Measurements from ENCODE around the gene RGS19. TPM values are rescaled to one million over a fixed set of nuclear protein-coding genes. Genes with fewer than 3 reads are reported as not detected.
"Not testable (repeated sequence)": the region's sequence is repeated elsewhere in the genome, so short reads cannot be mapped to it uniquely, and the experiment has no call there.

The RGS19 gene
- total RNA-seq, 2 experiments from 2014 or later = 119 to 122 TPM

GRCh38 chr20:64095455-64095854 lies 16.1 kb upstream of the RGS19 start:
- H3K27ac Mint-ChIP-seq = no peak overlapping the region

DNA sequence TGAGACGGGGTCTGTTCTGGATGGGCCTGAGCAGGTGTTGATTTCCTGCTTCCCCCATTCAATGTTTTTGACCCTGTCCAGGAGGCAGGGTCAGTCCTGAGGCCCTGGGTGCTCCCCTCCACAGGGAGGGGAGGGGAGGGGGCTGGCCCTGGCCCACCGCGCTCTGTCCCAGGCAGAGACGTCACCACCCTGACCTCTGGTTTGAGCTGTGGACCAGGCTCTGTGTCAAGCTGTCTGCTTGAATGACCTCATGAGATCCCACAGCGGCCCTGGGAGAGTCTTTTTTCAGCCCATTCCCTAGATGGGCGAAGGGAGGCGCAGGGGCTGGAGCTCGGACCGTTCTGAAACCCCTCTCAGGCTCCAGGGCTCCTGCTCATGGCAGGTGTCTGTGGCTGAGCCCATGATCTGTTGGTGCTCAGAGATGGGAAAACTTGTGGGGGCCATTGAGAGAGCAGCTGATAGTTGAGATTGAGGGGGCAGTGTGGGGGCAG lies 13.7 kb upstream of the RGS19 start:
- Mint-ChIP-seq H3K4me3 (no peak overlapping the region), H3K27me3 (no peaks in the 10 kb centered on the region), H3K36me3 (ENCODE audit: low read depth) (no peaks in the 10 kb centered on the region), H3K4me1 (peaks cover 2% of the 10 kb centered on the region), H3K9me3 (peaks cover 6% of the 10 kb centered on the region), H3K27ac (no peak overlapping the region)
- CTCF ChIA-PET = no interaction called here
- POLR2A ChIA-PET = no interaction called here
- no peak for DNase-seq

More at GRCh38 chr20:64095455-64095854, 16.1 kb upstream of the RGS19 start:
- no peaks in the 10 kb centered on the region for H3K36me3 Mint-ChIP-seq (ENCODE audit: low read depth)
- H3K4me1 Mint-ChIP-seq = peaks cover 2% of the 10 kb centered on the region
- POLR2A ChIA-PET = no interaction called here
- CTCF ChIA-PET = no interaction called here
- no peaks in the 10 kb centered on the region for H3K27me3 Mint-ChIP-seq
- H3K9me3 Mint-ChIP-seq = peaks cover 4% of the 10 kb centered on the region
- DNase-seq = no peak
- no peak overlapping the region for H3K4me3 Mint-ChIP-seq

DNA sequence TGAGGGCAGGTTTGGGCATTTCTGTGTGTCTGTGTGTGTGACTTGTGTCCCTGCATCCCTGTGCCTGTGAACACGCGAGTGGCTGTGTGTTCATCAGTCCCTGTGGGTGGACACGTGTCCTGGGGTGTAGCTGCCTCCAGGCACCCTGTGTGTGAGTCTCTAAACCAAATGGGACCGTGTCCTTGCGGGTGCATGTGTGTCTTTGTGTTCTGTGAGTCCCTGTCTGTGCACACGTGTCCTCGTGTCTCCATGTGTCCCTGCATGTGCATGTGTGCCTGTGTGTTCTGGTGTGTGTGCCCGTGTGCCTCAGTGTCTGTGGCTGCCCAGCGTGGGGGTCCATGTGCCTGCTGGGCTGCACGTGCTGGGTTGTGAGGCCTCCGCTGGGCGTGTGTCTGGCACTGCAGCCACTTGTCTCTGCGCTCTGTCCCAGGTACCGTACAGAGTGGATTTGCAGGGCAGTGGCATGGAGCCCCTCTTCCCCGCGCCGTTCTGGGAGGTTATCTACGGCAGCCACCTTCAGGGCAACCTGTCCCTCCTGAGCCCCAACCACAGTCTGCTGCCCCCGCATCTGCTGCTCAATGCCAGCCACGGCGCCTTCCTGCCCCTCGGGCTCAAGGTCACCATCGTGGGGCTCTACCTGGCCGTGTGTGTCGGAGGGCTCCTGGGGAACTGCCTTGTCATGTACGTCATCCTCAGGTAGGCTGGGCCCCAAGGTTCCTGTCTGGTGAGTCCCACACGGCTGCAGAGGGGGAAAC lies 13.1 kb upstream of the RGS19 start:
- Mint-ChIP-seq H3K9me3 (peaks cover 11% of the 10 kb centered on the region), H3K4me1 (peaks cover 2% of the 10 kb centered on the region), H3K27ac (peak overlapping the region; percentile 16), H3K36me3 (ENCODE audit: low read depth) (peaks cover 2% of the 10 kb centered on the region), H3K27me3 (no peaks in the 10 kb centered on the region), H3K4me3 (no peak overlapping the region)
- DNase-seq = no peak
- ChIA-PET CTCF (interaction anchor here (0.9 kb wide), 1 partner anchor 10 kb away, joined by 3 read pairs; no protein-coding TSS in a partner anchor), POLR2A (no interaction called here)

GRCh38 chr20:64091770-64092169 lies 12.5 kb upstream of the RGS19 start:
- peaks cover 2% of the 10 kb centered on the region for H3K36me3 Mint-ChIP-seq (ENCODE audit: low read depth)
- no peak overlapping the region for H3K27ac Mint-ChIP-seq
- no peak for DNase-seq
- H3K4me3 Mint-ChIP-seq = no peak overlapping the region
- H3K9me3 Mint-ChIP-seq = peaks cover 9% of the 10 kb centered on the region
- peaks cover under 1% of the 10 kb centered on the region for H3K4me1 Mint-ChIP-seq
- H3K27me3 Mint-ChIP-seq = no peaks in the 10 kb centered on the region
- ChIA-PET POLR2A (no interaction called here), CTCF (interaction anchor here (0.9 kb wide), 1 partner anchor 10 kb away, joined by 3 read pairs; no protein-coding TSS in a partner anchor)

DNA sequence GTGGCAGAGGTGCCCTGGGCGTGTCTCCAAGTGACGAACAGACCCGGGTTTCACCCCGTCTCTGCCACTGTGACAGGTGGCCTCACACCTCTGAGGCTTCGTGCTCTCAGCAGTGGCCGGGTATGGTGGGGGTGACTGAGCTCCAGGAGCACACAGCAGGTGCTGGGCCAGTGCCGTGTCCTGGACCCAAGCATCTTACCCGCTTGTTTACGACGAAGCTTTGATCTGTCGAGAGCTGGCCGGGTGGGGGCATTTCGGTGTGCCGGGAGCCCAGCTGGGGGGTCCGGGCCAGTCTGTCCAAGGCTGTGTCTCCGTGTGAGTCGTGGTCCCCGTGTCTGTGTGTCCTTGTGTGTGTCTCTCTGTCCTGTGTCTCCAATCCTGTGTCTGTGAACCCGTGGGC lies 12.0 kb upstream of the RGS19 start:
- Mint-ChIP-seq H3K4me3 (no peak overlapping the region), H3K4me1 (no peaks in the 10 kb centered on the region), H3K36me3 (ENCODE audit: low read depth) (peaks cover 2% of the 10 kb centered on the region), H3K27me3 (peaks cover under 1% of the 10 kb centered on the region), H3K9me3 (peaks cover 10% of the 10 kb centered on the region), H3K27ac (no peak overlapping the region)
- no peak for DNase-seq
- ChIA-PET CTCF (interaction anchor here (0.9 to 1.1 kb wide), 2 partner anchors 11 to 25 kb away, joined by 3 read pairs; no protein-coding TSS in a partner anchor), POLR2A (no interaction called here)

DNA sequence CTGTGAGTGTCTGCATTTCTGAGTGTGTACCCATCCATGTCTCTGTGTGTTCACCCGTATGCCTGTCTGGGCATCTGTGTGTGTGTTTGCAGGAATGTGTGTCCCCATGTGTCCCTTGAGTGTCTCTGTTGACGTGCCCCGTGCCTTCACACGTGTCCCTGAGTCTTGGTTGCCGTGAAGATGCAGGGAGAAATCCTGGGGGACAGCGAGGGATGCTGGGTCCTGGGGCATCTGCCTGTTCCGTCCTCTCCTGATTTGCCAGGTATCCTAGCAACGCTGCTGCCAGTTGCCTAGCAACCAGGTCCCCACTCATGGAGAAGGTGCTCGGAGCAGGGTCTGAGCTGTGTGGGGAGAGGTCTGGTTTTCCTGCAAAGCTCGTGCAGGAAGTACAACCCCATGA lies 10.8 kb upstream of the RGS19 start:
- Mint-ChIP-seq H3K9me3 (peaks cover 10% of the 10 kb centered on the region), H3K4me1 (no peaks in the 10 kb centered on the region), H3K4me3 (no peak overlapping the region)

DNA sequence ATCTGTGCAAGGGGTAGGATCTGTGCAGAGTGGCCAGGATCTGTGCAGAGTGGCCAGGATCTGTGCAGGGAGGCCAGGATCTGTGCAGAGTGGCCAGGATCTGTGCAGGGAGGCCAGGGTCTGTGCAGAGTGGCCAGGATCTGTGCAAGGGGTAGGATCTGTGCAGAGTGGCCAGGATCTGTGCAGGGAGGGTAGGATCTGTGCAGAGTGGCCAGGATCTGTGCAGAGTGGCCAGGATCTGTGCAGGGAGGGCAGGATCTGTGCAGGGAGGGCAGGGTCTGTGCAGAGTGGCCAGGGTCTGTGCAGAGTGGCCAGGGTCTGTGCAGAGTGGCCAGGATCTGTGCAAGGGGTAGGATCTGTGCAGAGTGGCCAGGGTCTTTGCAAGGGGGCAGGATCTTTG lies 9.3 kb upstream of the RGS19 start:
- not testable (repeated sequence) for DNase-seq

More for the DNA sequence above, 10.8 kb upstream of the RGS19 start:
- Mint-ChIP-seq H3K27ac (no peak overlapping the region), H3K36me3 (ENCODE audit: low read depth) (peaks cover 2% of the 10 kb centered on the region), H3K27me3 (peaks cover 11% of the 10 kb centered on the region)
- CTCF ChIA-PET = interaction anchor here (1.1 kb wide), 1 partner anchor 24 kb away, joined by 3 read pairs; no protein-coding TSS in a partner anchor
- POLR2A ChIA-PET = no interaction called here
- DNase-seq = no peak

GRCh38 chr20:64087226-64087825 lies 8.0 kb upstream of the RGS19 start:
- POLR2A ChIA-PET; DNase-seq; H3K27ac Mint-ChIP-seq; H3K36me3 Mint-ChIP-seq (ENCODE audit: low read depth); H3K4me3 Mint-ChIP-seq; H3K9me3 Mint-ChIP-seq: not testable (repeated sequence)
- Mint-ChIP-seq H3K27me3 (peaks cover 27% of the 10 kb centered on the region), H3K4me1 (peaks cover 12% of the 10 kb centered on the region)
- CTCF ChIA-PET = interaction anchor here (4.4 kb wide), 1 partner anchor 33 kb away, joined by 34 read pairs; no protein-coding TSS in a partner anchor

More for the DNA sequence above, 9.3 kb upstream of the RGS19 start:
- H3K36me3 Mint-ChIP-seq (ENCODE audit: low read depth); POLR2A ChIA-PET; H3K4me3 Mint-ChIP-seq; H3K27ac Mint-ChIP-seq; H3K9me3 Mint-ChIP-seq; H3K4me1 Mint-ChIP-seq; CTCF ChIA-PET: not testable (repeated sequence)
- H3K27me3 Mint-ChIP-seq = peaks cover 20% of the 10 kb centered on the region

DNA sequence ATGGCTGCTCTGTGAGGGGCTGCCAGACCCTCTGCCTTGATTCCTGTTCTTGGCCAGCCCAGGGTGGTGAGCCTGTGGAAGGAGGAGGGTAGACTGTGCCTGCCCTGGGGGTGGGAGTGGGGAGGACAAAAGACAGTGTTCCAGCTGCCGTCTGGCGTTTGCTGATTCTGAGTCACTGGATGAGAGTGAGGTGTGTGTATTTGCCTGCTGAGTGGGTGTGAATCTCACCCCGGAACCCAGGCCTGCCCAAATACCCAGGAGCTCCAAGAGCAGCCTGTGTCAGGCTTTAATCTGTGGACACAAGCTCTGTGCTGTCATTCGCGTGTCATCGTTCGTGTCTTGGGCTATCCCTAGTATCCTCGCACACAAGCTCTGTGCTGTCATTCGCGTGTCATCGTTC lies 7.5 kb upstream of the RGS19 start:
- Mint-ChIP-seq H3K4me3 (no peak overlapping the region), H3K27me3 (peaks cover 32% of the 10 kb centered on the region), H3K27ac (no peak overlapping the region), H3K9me3 (peaks cover 10% of the 10 kb centered on the region), H3K36me3 (ENCODE audit: low read depth) (peaks cover 2% of the 10 kb centered on the region), H3K4me1 (peaks cover 17% of the 10 kb centered on the region)
- no peak for DNase-seq
- CTCF ChIA-PET = interaction anchor here (1.0 to 4.4 kb wide), 2 partner anchors 9 to 34 kb away, joined by 4 to 34 read pairs; no protein-coding TSS in a partner anchor
- POLR2A ChIA-PET = no interaction called here

DNA sequence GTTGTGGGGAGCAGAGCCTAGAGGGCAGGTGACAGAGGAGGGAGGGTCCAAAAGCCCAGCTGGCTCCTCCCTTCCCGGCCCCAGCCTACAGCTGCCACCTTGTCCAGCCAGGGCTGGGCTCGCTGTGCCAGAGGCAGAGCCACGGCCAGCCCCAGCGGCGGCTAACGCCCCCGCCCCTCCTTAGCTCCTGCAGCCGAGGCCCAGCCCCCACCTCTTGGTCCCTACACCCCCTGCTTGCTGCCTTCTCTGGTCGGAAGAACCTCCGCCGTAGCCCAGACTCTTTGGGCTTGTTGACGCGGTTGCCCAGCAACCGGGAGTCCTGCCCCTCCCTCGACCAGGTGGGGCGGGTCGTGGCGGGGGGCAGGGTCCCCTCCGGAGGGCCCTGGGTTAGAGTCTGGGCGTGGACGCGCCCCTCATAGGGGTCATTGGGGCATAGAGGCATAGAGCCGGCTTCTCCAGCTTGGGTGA lies 5.4 kb upstream of the RGS19 start:
- Mint-ChIP-seq H3K27me3 (peaks cover 36% of the 10 kb centered on the region), H3K9me3 (peaks cover 10% of the 10 kb centered on the region), H3K4me3 (peak overlapping the region; percentile 76), H3K36me3 (ENCODE audit: low read depth) (peaks cover 2% of the 10 kb centered on the region), H3K4me1 (peaks cover 30% of the 10 kb centered on the region), H3K27ac (no peak overlapping the region)
- ChIA-PET POLR2A (interaction anchor here (0.8 to 1.6 kb wide), 4 partner anchors 18 to 46 kb away, joined by 3 to 4 read pairs (median 4); no protein-coding TSS in a partner anchor), CTCF (interaction anchor here (1.5 to 4.4 kb wide), 3 partner anchors 36 to 588 kb away, joined by 4 to 34 read pairs (median 13); no protein-coding TSS in a partner anchor)
- no peak for DNase-seq

DNA sequence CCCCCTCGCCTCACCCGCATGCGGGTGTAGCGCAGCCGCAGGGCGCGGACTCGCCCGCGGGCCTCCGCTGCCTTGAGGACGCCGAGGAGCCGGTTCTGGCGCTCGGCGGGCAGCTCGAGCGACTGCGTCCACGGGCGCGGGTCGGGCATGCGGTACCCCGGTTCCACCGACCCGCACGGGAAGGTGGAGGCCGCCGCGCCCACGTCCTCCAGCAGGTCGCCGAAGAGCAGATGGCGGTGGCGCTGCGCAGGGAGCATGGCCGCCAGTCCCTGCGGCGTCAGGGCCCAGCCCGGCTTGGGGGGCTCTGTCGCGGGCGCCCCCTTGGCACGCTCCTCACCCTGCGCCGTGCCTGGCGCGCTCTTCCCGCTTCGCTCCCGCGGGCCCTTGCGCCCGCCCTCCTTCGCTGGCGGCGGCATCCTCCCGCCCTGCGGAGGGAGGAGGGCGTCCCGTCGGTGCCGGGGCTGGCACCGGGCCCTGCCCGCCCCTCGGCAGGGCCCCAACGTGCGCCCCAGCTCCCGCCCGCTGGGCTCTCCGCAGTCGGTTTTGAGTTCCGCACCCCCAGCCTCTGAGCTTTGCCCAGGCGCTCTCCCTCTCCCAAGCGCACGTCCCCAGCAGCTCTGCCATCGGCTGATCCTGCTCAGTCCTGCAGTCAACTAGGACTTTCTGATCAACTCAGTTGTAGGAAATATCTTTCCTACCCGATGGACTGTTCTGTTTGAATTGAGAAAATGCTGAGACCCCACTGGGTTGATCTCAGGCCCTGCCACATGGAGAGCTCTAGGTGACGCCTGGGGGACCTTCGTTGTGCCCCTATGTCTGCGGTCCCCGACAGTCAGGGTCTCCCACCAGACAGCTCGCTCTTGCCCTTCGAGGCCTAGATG lies 4.7 kb upstream of the RGS19 start, which contains the start of gene LKAAEAR1:
Gene LKAAEAR1 (minus strand): TSS at position 595 of the 881 bp plus-strand sequence. CDS start 179 bp downstream, at position 416.
- ChIA-PET POLR2A (interaction anchor here (0.8 to 1.6 kb wide), 5 partner anchors 15 to 45 kb away, joined by 3 to 6 read pairs (median 4); no protein-coding TSS in a partner anchor), CTCF (interaction anchor here (0.7 to 4.4 kb wide), 12 partner anchors 9 to 587 kb away, joined by 3 to 34 read pairs (median 4); partner anchors contain the start of gene PCMTD2)
- H3K4me3 Mint-ChIP-seq = peak within 1 kb of the TSS; percentile 76
- peaks cover 10% of the 10 kb centered on the region for H3K9me3 Mint-ChIP-seq
- H3K4me1 Mint-ChIP-seq = peaks cover 31% of the 10 kb centered on the region
- H3K36me3 Mint-ChIP-seq (ENCODE audit: low read depth) = peaks cover 4% of the 10 kb centered on the region
- DNase-seq = no peak
- peaks cover 36% of the 10 kb centered on the region for H3K27me3 Mint-ChIP-seq
- peak within 1 kb of the TSS; percentile 35 for H3K27ac Mint-ChIP-seq

- peak; percentile 73 for DNase-seq
- H3K27me3 Mint-ChIP-seq = peaks cover 36% of the 10 kb centered on the region
- peaks cover 32% of the 10 kb centered on the region for H3K4me1 Mint-ChIP-seq
- peaks cover 10% of the 10 kb centered on the region for H3K9me3 Mint-ChIP-seq
- H3K4me3 Mint-ChIP-seq = peak overlapping the region; percentile 66
- H3K27ac Mint-ChIP-seq = no peak overlapping the region
- H3K36me3 Mint-ChIP-seq (ENCODE audit: low read depth) = peaks cover 9% of the 10 kb centered on the region
- CTCF ChIA-PET = interaction anchor here (0.7 to 4.4 kb wide), 12 partner anchors 8 to 587 kb away, joined by 3 to 34 read pairs (median 4); partner anchors contain the start of gene PCMTD2
- POLR2A ChIA-PET = interaction anchor here (1.2 to 1.6 kb wide), 4 partner anchors 14 to 45 kb away, joined by 3 to 6 read pairs (median 4); no protein-coding TSS in a partner anchor
These were observed 4.1 kb upstream of the RGS19 start for GRCh38 chr20:64083378-64083803.

All from activated CD4-positive, alpha-beta memory T cell treated with anti-CD3 and anti-CD28 coated beads, Interleukin-2, amount 10 ng/mL, durations not matched to agents 7 days and 5 days (primary cell).